ENCODE data around the gene ABR. TPM values are rescaled to one million over a fixed set of nuclear protein-coding genes. Genes with fewer than 3 reads are reported as not detected.

ABR gene
- total and polyA plus RNA-seq, 2 of the 13 experiments (the other 11 are each of a cell fraction or from before 2014, with no cell fraction given) = 12.4 to 40.4 TPM

GRCh38 chr17:1089915-1090314, 89.9 kb downstream of the ABR start (continued):
- no peak for TF ChIP-seq ZNF407 (CRISPR knock-in tag; IDR thresholded peaks at IDR 0.05; ENCODE audit: not compliant biosample characterization)

- POLR2A ChIA-PET = no interaction called here
- Histone ChIP-seq H3K9ac (ENCODE audit: insufficient read depth, low read depth, low read length) (no peak overlapping the region), H3K4me3 (replicated peaks in 1 of 3; ENCODE audit: insufficient read depth in 1 of 3, low read depth in 2 of 3, low read length in 3 of 3) (no peak overlapping the region), H3K4me2 (ENCODE audit: low read depth, low read length) (no peak overlapping the region), H3K27ac (ENCODE audit: extremely low read length, insufficient read depth, low read length) (no peak overlapping the region), H3K27me3 (ENCODE audit: control insufficient read depth in 1 of 2, insufficient read depth in 2 of 2, low read length in 2 of 2) (no peaks in the 10 kb centered on the region), H3K4me1 (ENCODE audit: insufficient read depth, low read length) (no peaks in the 10 kb centered on the region), H4K20me1 (ENCODE audit: insufficient read depth, low read length) (no peaks in the 10 kb centered on the region), H3K9me3 (ENCODE audit: low read length) (no peaks in the 10 kb centered on the region), H2AFZ (ENCODE audit: low read length) (no peak overlapping the region), H3K36me3 (replicated peaks in 1 of 2; ENCODE audit: control insufficient read depth in 1 of 2, insufficient read depth in 2 of 2, low read length in 2 of 2) (peaks cover 0 to 5% of the 10 kb centered on the region in 2 experiments; a peak in 2 of 5 replicates), H3K79me2 (ENCODE audit: insufficient read depth, low read length) (no peaks in the 10 kb centered on the region)
- DNase-seq (ENCODE audit: low spot score) = no peak
- no peak for ATAC-seq
- in situ Hi-C loops (cut with HindIII; ENCODE audit: extremely low pct_ligation_motif_present, low pct_unique_long_range_greater_than_20kb) = no loop called here
- BruUV-seq (replicated peaks) = no TSS peak
- 84% methylated on average over 22 of the region's 35 CpGs for WGBS (ENCODE audit: low lambda C conversion rate)
- TF ChIP-seq MED13 (CRISPR knock-in tag; IDR thresholded peaks at IDR 0.05) = no peak
- TF ChIP-seq ZNF687 (CRISPR knock-in tag; IDR thresholded peaks at IDR 0.05) = peak; percentile 15; the same call in 1 of the 2 replicates
- no peak for FAIRE-seq
- intact Hi-C loops (cut with micrococcal nuclease; ENCODE audit: unreplicated experiment) = no loop called here
- CTCF ChIA-PET (ENCODE audit: low intra/inter-chr PET ratio, low total read pairs) = no interaction called here
Observed at GRCh38 chr17:1087381-1088241, 92.2 kb downstream of the ABR start.
